ENCODE data around the gene ERCC1. TPM values are rescaled to one million over a fixed set of nuclear protein-coding genes. Genes with fewer than 3 reads are reported as not detected.
"Not testable (repeated sequence)": the region's sequence is repeated elsewhere in the genome, so short reads cannot be mapped to it uniquely, and the experiment has no call there.

ERCC1 gene
- total RNA-seq, 6 experiments from 2014 or later, result 19.2 to 29.4 (median 22.6) TPM

DNA sequence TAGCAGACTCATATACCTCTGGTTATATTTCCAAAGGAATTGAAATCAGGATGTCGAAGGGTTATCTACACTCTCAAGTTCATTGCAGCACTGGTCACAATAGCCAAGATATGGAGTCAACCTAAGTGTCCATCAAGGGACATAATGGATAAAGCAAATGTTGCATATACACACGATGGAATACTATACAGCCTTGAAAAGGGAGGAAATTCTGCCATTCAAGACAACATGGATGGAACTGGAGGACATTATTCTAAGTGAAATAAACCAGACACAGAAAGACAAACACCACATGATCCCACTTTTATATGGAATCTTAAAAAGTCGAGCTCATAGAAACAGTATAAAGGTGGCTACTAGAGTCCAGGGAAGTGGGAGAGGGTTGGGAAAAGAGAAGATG lies 13.6 kb upstream of the ERCC1 start:
- TF ChIP-seq, protein P1, sequence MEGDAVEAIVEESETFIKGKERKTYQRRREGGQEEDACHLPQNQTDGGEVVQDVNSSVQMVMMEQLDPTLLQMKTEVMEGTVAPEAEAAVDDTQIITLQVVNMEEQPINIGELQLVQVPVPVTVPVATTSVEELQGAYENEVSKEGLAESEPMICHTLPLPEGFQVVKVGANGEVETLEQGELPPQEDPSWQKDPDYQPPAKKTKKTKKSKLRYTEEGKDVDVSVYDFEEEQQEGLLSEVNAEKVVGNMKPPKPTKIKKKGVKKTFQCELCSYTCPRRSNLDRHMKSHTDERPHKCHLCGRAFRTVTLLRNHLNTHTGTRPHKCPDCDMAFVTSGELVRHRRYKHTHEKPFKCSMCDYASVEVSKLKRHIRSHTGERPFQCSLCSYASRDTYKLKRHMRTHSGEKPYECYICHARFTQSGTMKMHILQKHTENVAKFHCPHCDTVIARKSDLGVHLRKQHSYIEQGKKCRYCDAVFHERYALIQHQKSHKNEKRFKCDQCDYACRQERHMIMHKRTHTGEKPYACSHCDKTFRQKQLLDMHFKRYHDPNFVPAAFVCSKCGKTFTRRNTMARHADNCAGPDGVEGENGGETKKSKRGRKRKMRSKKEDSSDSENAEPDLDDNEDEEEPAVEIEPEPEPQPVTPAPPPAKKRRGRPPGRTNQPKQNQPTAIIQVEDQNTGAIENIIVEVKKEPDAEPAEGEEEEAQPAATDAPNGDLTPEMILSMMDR (IDR thresholded peaks at IDR 0.05), result no peak
- no peak for TF ChIP-seq POLR2A (IDR thresholded peaks at IDR 0.05)
- WGBS (ENCODE audit: insufficient coverage, low coverage, low lambda C conversion rate, missing lambda C conversion rate), result 76% methylated on average over 3 of the region's 3 CpGs
- no peaks in the 10 kb centered on the region for H3K36me3 ChIP-seq
- H3K4me1 ChIP-seq, result no peaks in the 10 kb centered on the region
- DNase-seq (no peak), ATAC-seq (no peak)
- H3K4me3 ChIP-seq, result no peak overlapping the region
- H3K9me3 ChIP-seq, result no peaks in the 10 kb centered on the region
- no peaks in the 10 kb centered on the region for H3K27me3 ChIP-seq
- intact Hi-C loops (cut with DNase I), result loop anchor here in 1 of 2 donors (5.0 kb wide), 1 partner anchor 35 kb away; no protein-coding TSS in a partner anchor
- H3K27ac ChIP-seq, result no peak overlapping the region

DNA sequence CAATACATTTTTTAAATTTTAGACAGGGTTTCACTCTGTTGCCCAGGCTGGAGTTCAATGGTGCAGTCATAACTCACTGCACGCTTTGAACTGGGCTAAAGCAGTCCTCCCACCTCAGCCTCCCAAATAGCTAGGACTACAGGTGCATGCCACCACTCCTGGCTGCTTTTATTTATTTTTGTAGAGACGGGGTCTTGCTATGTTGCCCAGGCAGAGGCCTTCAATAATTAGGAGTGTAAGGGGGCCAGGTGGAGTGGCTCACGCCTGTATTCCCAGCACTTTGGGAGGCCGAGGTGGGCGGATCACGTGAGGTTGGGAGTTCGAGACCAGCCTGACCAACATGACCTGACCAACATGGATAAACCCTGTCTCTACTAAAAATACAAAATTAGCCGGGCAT lies 8.8 kb upstream of the ERCC1 start:
- 88% methylated on average over 5 of the region's 8 CpGs for WGBS (ENCODE audit: insufficient coverage, low coverage, low lambda C conversion rate, missing lambda C conversion rate)

GRCh38 chr19:45431008-45431407 lies 7.3 kb upstream of the ERCC1 start:
- ATAC-seq, result not testable (repeated sequence)

More for the DNA sequence above, 8.8 kb upstream of the ERCC1 start:
- intact Hi-C loops (cut with DNase I); H3K36me3 ChIP-seq; H3K4me3 ChIP-seq; DNase-seq; H3K9me3 ChIP-seq; ATAC-seq; H3K27ac ChIP-seq; H3K4me1 ChIP-seq; H3K27me3 ChIP-seq: not testable (repeated sequence)

GRCh38 chr19:45429896-45430295 lies 6.2 kb upstream of the ERCC1 start:
- H3K27ac ChIP-seq; H3K4me3 ChIP-seq; ATAC-seq; H3K27me3 ChIP-seq; intact Hi-C loops (cut with DNase I); H3K4me1 ChIP-seq; H3K36me3 ChIP-seq; DNase-seq; H3K9me3 ChIP-seq: not testable (repeated sequence)
- WGBS (ENCODE audit: insufficient coverage, low coverage, low lambda C conversion rate, missing lambda C conversion rate), result 32% methylated on average over 11 of the region's 11 CpGs

More at GRCh38 chr19:45431008-45431407, 7.3 kb upstream of the ERCC1 start:
- intact Hi-C loops (cut with DNase I); H3K4me1 ChIP-seq; H3K27ac ChIP-seq; H3K9me3 ChIP-seq; H3K27me3 ChIP-seq; DNase-seq; H3K36me3 ChIP-seq; H3K4me3 ChIP-seq: not testable (repeated sequence)
- WGBS (ENCODE audit: insufficient coverage, low coverage, low lambda C conversion rate, missing lambda C conversion rate), result 55% methylated on average over 9 of the region's 9 CpGs

DNA sequence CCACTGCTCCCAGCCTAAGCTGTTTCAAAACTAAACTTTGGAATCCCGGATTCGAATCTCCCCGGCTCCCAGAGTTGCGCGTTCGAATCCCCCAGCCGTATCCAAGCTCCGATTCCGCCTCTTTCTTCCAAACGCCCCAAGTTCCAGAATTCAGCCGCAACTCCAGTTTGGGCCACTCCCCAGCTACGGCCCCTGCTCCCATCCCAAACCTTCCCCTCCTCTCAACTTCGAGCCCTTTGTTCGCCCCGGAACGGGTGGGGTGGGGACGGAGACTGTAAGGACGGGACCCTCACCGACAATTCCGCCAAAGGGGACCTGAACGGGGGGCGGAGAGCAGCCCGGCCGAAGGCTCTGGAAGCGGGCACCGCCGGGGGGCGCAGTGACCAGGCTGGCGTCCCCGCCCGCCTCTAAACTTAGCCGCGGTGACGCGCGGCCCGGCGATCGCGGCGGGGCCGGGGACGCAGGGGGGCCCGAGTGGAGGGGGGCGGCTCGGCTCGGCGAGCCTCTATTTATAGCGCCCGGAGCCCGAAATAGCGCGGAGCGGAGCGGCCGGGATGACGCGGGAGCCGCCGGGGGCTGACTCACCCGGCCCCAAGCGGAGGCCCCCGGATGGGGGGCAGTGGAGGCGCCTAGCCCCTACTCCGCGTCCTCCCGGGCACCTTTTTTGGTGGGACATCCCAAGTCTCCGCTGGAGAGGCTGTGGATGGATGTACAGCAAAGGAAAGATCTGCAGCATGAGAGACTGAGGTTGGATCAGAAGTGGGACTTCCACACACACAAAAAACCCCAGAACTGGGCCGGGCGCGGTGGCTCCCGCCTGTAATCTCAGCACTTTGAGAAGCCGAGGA lies 4.9 kb upstream of the ERCC1 start:
- Histone ChIP-seq H3K9me3 (no peaks in the 10 kb centered on the region), H3K4me1 (peaks cover 0 to 11% (median 0%) of the 10 kb centered on the region in 4 donors), H3K4me3 (peak overlapping the region; percentile 18 to 35 (median 20)), H3K27me3 (no peaks in the 10 kb centered on the region), H3K36me3 (no peaks in the 10 kb centered on the region), H3K27ac (no peak overlapping the region)
- TF ChIP-seq, protein P1 (IDR thresholded peaks at IDR 0.05), result peak in 2 of 4 donors; percentile 17 to 18
- TF ChIP-seq POLR2A (IDR thresholded peaks at IDR 0.05), result peak; percentile 13
- ATAC-seq (peak in 1 of 4 donors; percentile 1), DNase-seq (peak in 1 of 3 donors; percentile 37)
- intact Hi-C loops (cut with DNase I), result no loop called here
- 3% methylated on average over 28 of the region's 73 CpGs for WGBS (ENCODE audit: insufficient coverage, low coverage, low lambda C conversion rate, missing lambda C conversion rate)

Measured in right lobe of liver (tissue), 6 donors.